ENCODE data around the gene ARHGAP12.

GRCh38 chr10:31883397-31883796 lies 45.2 kb downstream of the ARHGAP12 start:
- TF ChIP-seq CTCF (IDR thresholded peaks at IDR 0.05; ENCODE audit: poor library complexity, severe bottlenecking), result no peak
- no peak for TF ChIP-seq EZH2 (IDR thresholded peaks at IDR 0.05; ENCODE audit: borderline replicate concordance, insufficient read depth, low read length, poor library complexity, severe bottlenecking)
- no peak for TF ChIP-seq POLR2AphosphoS5 (IDR thresholded peaks at IDR 0.05)
- TF ChIP-seq TAF1 (IDR thresholded peaks at IDR 0.05; ENCODE audit: low read depth), result no peak
- no peak for TF ChIP-seq RAD21 (conservative IDR thresholded peaks at IDR 0.05)
- no peak for TF ChIP-seq MXI1 (conservative IDR thresholded peaks at IDR 0.05; ENCODE audit: poor library complexity, severe bottlenecking)
- no peak for TF ChIP-seq EP300 (conservative IDR thresholded peaks at IDR 0.05; ENCODE audit: poor library complexity, severe bottlenecking)
- TF ChIP-seq REST (IDR thresholded peaks at IDR 0.05; ENCODE audit: borderline replicate concordance), result no peak
- no peak for TF ChIP-seq SMC3 (conservative IDR thresholded peaks at IDR 0.05; ENCODE audit: poor library complexity)

Measured in neural cell (in vitro differentiated cells).